ENCODE measurements around the gene EZR.

DNA sequence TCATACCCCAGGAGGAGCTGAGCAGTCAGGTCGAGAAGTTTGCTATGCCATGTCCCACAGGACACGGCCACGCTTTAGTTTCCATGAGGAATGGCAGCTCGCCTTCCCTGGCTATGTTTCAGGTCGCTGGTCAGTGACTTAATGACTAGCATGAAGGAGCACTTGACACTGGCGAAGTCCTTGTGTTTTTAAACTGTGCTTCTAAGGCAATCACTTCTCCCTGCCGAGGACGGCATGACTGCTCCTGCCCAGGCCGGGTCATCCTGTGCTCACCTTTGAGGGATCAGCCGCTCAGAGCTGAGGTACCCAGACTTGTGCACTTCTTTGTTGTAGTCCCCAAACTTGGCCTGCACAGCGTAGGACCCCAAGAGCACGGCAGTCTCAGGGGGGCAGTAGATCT, 34.1 kb downstream of the EZR start:
- TF ChIP-seq, protein P1, sequence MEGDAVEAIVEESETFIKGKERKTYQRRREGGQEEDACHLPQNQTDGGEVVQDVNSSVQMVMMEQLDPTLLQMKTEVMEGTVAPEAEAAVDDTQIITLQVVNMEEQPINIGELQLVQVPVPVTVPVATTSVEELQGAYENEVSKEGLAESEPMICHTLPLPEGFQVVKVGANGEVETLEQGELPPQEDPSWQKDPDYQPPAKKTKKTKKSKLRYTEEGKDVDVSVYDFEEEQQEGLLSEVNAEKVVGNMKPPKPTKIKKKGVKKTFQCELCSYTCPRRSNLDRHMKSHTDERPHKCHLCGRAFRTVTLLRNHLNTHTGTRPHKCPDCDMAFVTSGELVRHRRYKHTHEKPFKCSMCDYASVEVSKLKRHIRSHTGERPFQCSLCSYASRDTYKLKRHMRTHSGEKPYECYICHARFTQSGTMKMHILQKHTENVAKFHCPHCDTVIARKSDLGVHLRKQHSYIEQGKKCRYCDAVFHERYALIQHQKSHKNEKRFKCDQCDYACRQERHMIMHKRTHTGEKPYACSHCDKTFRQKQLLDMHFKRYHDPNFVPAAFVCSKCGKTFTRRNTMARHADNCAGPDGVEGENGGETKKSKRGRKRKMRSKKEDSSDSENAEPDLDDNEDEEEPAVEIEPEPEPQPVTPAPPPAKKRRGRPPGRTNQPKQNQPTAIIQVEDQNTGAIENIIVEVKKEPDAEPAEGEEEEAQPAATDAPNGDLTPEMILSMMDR (IDR thresholded peaks at IDR 0.05; ENCODE audit: low read depth, low read length): no peak
- no peak for TF ChIP-seq EZH2phosphoT487 (IDR thresholded peaks at IDR 0.05; ENCODE audit: low read depth)

Data from OCI-LY3 (cell line).